Astrocyte of the hippocampus (primary cell): ENCODE results near the gene PCP4L1.

Experiments
- DNase-seq: peaks from one replicate; pipeline ENCODE4 v3.0.0; 2011; ENCODE audit warnings: low read depth, low spot score

PCP4L1 gene

DNA sequence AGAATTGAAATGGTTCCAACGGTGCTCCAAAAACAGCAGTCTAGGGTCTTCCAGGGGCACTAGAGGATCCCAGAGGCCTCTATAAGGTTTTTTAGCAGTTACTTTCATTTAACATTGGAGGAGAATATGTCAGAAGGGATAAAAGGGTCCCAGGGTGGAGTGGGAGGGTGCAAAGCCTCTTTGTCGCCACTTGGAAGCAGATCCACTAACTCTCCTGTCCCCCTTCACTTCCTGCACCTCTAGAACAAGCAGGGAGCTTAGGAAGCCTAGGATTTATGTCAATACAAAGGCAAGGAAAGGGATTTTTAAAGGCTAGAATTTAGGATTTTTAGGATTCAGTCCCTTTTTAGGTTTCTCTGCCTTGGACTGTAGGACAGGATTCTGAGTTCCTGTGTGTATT is 8.3 kb downstream of the PCP4L1 start:
- no peak for DNase-seq

DNA sequence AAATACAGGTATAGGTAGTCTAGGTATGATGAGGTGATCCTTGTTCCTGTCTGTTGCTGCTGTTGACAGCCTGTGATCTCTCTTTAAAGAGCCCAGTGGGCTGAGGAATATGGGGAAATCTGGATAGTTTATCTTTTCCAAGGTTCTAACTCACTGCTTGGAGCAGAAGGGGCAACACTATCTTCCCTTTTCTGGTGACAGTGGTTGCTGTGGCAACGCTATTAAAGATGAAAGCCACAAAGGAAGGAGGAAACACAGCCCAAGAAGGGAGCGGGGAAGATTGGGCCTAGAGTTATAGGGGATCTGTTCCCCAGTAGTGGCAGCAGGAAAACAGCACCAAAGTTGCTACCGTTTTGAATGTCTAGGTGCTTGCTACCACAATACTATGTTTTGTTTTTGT is 8.8 kb downstream of the PCP4L1 start:
- no peak for DNase-seq

DNA sequence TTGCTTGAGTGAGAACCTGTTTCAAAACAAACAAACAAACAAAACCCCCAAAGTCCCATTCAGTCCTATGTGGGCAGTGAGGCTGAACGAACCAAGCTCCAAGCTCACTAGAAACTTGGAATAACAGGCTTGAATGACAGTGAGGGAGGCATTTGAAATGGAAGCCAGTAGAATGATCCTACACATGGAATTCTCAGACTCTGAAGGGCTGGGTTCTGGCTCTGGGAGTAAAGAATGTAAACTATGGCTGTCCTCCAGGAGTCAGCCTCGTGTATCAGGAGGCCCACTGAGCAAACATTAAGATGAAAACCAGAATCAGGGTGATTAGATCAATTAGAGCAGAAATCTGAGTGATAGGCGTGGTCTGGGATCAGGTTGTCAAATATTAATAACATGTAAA is 14.9 kb downstream of the PCP4L1 start:
- peak; percentile 22 for DNase-seq

DNA sequence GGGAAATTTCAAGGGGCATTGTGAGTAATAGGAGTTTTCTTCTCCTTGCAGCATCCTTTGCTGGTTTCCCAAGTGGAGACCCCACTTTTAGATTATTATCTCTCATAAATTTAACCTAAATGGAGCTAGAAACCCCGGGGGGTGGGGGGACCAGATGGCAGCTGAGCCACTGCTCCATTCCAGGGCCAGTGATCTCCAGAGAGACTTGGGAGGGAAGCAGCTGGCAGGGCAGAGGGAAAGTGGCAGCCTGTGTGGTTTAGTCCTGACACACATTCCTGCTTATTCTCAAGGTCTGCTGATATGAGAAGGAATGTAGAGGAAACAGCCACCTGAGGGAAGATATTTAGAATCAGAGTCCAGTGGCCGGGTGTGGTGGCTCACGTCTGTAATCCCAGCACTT is 16.3 kb downstream of the PCP4L1 start:
- no peak for DNase-seq

DNA sequence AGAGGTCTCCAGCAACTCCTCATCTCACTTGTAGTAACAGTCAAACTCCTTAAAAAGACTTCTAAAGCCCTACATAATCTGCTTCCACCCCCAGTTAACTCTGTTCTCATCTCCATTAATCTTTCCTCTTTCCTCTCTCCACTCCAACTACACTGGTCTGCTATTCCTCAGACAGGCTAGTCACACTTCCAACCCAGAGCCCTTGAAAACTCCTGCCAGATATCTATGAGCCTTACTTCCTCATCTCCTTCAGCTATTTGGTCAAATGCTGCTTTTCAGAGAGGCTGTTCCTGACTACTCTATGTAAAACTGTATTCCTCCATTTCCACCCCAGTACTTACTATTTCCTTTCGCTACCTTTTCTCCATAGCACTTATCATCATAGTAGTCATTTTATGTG is 24.4 kb downstream of the PCP4L1 start:
- DNase-seq: no peak

DNA sequence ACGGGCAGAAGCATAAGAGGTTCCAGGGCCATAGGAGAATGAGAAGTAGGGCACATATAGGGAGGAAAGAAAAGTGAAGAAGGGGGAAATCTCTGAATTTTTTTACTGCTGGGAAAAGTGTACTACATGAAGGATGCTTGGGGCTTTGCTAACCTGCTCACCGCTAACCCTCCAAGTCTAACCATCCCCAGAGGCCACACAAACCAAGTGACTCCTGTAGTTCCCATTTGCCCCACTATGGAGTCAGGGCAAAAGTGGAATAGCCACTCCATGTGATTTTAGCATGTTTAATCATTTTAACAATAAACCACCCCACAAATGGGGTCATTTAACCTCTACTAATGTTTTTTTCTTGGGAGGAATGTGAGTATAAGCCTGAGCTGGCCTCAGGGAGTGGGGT is 26.6 kb downstream of the PCP4L1 start:
- no peak for DNase-seq

DNA sequence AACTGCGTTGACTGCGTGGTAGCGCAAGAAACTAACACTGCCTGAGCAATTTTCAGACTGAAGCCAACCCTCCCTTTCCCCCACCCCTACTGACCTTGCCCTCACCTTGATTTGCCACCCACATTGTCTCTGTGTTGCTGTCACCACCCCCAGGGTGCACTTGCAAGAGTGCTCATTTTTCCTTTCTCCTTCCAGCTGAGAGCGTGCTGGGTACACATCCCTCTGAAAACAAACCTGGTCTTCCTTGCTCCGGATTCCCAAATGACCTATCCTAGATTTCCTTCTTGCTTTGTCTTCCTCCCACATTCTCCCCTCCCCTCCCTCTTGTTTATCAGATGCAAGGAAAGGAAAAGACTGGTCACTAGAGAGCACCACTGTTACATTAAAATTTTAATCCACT is 27.0 kb downstream of the PCP4L1 start:
- no peak for DNase-seq

DNA sequence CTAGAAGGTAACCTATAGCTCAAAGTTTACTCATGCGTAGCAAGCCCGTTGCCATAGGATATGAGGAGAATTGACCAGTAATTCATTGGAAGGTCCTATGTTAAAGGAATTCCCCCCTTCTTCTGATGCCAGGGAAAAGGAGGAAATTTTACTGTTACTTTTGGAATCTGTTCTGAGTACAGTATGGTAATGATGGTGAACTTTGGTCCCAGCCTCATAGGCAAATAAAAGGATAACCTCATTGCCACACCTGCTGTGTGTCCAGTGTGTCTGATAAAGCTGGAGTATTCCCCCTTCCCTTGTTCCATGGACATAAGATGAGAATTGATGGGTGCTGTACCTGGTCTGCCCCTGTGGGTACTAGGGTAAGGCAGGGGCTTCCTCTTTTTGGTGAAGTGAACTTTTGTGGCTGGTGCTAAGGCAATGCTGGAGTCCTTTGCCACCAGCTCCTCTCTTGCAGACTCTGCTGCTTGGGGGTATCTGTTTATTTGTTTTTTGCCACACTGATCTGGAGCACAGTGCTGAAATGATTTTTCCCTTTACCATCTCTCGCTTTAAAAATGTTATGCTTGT is 29.0 kb downstream of the PCP4L1 start:
- no peak for DNase-seq

DNA sequence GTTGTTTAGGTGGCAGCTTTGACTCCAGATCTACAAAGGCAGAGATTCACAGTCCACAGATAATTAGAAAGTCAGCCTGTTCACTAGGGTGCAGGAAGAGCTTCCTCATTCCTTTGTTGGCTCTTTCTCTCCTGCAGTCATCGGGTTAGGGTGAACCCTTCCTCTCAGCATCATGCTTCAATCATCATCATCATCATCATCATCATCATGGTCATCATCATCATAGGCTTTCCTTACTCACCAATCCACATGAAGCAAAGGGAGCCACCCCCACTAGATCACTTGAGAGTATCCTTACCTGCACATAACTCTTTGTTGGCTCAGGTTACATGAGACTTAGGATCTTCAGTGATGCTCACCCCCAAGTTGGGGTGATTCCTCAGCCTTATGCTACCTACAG is 32.2 kb downstream of the PCP4L1 start:
- no peak for DNase-seq

DNA sequence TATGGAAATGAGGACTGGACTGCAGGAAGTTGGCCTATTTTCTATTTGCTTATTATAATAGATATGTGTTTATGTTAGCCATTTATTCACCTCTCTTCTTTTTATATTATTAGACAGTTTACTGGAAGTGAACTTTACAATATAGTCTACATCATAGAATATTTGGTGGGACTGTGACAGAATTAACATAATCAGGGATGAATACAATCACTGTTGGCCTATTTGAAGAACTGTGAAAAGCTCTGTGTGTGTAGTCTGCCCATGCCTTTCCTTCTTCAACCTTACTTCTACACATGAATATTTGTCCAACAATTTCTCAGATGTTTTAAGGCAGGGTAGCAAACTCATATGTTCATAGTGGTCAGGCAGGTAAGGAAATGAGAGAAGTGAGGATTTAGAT is 38.9 kb downstream of the PCP4L1 start:
- DNase-seq: no peak

DNA sequence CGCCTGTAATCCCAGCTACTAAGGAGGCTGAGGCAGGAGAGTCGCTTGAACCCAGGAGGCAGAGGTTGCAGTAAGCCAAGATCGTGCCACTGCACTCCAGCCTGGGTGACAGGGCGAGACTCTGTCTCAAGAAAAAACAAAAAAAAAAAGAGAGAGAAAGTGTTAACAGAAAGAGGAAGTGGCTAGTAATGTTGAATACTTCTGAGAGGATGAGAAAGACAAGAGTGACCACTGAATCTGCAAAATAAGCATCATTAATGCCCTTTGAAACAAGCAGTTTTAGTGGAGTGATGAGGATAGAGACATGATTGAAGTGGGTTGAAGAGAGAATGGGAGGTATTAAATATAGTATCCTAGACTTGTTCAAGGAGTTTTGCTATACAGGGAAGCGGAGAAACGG is 39.6 kb downstream of the PCP4L1 start:
- DNase-seq: no peak

DNA sequence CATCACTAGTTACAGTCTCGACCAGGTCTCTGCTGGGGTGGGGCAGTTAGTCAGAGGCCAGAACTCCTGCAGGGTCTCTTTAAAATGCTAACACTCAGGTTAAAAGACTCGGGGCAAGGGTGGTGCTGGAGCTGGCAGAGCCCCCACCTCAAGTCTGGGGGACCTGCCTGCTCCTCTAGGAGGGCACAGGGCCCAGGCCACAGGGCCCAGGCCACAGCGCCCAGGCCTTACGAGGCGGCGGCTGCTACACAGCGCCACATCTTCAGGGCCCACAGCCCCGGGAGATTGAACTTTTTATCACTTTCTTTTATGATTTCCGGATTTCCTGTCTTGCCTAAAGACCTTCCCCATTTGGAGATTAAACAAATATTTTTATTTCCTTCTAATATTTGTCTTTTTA is 40.8 kb downstream of the PCP4L1 start:
- DNase-seq: no peak

DNA sequence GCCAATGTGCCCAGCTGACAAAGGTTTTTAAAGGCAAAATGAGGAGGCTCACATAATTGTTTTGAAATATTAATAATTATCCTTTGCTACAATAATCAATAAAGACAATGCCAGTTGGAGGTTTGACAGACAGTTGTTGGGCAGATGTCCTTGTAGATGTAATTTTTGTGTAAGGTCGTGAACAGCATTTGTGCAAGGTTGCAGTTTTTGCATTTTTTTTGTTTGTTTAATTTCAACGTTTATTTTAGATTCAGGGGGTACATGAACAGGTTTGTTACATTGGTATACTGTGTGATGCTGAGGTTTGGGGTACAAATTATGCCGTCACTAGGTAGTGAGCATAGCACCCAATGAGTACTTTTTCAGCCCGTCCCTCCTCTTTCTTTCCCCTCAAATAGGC is 41.9 kb downstream of the PCP4L1 start:
- DNase-seq: no peak

DNA sequence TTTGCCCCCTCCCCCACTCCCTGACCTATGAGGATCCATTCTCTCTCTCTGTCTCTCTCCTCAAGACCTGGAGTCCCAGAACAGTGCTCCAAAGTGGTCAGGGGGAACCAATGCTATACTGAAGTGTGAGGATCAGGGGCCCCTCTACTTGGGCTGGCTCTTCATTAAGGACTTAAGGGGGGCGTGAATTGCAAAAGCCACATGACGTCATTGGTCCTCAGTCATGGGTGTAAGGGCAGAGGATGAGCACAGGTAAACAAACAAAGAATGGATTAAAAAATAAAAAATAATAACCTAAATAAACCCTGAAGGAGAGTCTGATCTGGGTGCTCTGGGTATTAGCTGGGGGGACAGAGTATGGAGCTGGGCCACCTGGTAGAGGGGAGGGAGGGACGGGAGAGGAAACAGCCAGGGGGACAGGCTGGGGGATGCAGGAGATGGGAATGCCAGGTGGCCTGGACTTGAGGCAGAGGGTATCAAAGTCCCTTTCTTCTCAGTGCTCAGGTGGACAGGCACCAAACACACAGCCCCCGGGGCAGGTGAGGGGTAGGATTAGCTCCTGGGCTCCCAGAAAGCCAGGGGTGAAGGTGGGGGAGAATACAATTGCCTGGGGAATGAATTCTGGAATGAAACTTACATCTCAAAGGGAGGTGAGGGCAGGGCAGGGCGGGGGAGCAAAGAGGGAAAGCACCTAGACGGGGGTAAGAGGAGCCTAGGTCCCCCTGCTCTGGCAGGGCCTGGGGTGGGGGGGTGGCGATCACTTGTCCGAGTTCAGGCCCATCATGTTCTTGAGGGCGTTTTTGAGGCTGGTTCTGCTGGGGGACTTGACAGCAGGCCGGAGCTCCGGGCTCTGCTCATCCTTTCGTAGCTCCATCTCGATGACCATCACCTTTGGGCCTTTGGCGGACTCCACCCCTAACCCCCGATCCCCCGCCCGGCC is 46.7 kb downstream of the PCP4L1 start:
- DNase-seq: peak; percentile 9

DNA sequence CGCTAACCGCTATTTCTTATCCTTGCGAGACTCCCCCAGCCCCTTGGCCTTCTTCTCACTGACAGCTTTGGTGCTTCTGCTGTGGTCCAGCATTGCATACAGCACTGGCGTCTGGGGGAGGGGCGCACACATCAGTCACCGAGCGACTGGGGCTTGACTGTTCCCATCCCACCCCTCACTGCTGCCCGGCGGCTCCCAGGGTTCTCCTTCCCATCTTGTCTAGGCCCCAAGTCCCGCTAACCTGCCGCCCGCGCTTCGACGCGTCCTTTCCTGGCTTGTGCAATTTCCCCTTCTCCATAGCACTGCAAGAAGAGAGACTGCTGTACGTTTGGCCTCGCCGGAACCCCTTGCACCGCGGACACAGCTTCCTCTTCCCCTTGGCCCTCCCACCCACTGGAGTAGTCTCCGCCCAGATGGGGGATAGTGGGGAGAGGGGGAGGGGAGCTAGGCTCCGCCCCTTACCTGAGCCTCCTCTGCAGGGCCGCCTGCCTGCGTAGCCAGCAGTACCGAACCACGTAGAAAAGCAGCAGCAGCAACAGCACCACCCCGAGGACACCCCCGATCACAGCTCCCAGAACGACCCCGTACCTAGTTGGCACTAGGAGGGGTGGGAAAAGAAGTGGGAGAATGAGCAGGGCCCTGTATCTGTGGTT is 47.4 kb downstream of the PCP4L1 start:
- DNase-seq: peak; percentile 67

DNA sequence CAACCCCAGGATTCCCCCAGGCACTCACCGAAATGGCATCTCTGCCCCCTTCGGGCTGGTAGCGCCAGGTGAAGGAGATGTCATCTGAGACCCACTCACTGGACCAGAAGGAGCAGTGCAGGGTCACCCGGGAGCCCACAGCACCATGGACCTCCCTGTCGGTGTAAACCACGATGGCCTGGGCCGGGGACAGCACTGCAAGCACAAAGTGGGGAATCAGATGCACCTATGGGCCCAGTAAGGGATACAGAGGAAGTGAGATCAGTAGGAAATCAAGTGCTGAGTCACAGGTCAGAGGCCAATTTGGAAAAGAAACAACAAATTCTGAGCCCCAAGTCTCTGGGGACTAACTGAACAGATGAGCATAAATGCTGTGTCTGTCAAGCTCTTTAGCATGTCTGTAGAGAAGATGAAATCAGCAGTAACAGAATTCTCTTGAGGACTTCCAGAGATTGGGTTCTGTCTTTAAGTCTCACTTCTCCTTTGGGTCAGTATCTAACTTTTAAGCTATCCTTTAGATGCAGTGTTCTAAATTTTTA is 48.8 kb downstream of the PCP4L1 start:
- DNase-seq: no peak

DNA sequence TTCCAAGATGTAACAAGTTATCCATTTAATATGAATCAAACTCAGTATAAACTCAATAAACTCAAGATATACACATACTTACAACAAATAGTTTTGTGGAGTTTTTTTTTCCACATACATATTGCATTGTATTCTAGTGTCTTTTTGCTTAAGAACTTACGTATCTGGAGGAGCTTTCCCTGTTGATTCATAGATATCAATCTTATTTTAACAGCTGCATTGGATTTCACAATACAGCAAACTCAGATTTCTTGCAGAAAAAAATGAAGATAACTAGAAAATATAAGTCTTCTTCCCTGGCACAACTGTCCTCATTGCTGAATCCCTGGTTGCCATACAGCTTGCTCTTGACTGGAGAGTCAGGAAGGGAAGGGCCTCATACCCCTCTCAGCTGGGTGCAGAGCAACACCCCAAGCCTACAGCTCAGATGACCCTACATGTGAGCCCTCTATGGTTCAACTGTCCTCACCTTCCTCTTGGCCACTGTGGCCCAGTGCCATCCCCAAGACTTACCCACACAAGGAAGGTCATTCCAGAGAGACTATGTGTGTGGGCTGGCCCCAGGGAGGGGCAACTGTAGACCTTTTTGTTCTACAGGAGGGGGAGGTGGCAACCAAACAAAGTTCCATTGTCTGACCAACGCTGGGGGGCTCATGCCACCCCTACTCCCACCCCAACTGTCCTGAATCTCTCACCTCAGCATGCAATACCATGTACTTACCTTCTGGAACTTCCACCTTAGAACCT is 49.5 kb downstream of the PCP4L1 start:
- no peak for DNase-seq

DNA sequence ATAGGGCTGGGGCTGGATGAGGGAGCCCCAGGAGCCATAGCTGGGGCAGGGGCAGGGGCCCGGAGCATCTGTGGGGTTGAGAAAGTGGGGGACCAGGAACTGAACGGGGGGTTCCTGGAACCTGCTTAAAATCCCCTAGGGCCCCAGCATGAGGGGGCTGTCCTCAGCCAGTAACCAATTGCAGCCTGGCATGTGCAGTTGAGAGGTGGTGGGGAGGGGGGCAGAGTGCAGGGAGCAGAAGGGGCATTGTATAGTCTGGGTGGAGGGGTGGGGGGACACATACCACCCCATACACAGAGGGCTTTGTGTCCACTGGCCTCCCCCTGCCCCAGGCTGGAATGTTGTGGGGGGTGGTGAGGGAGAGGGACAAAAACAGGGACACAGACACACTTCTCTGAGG is 51.3 kb downstream of the PCP4L1 start, which contains the start of gene MPZ:
TSS of gene MPZ (minus strand) at position 101 of the 400 bp plus-strand sequence. CDS start at position 38, 63 bp downstream.
- DNase-seq: no peak

DNA sequence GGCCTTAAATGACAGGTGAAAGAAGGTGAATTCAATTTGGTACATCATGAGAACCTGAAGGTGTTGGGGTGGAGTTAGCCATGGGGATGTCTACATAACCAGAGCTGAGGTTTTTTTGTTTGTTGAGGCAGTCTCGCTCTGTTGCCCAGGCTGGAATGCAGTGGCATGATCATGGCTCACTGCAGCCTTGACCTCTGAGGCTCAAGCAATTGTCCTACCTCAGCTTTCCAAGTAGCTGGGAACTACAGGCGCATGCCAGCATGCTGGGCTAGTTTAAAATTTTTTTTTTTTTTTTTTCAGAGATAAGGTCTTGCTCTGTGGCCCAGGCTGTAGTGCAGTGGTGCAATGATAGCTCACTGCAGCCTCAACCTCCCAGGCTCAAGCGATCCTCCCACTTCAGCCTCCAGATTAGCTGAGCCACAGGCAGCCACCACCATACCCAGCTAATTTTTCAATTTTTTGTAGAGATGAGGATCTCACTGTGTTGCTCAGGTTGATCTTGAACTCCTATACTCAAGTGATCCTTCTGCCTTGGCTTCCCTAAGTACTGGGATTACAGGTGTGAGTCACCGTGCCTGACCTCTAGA is 53.1 kb downstream of the PCP4L1 start:
- no peak for DNase-seq

DNA sequence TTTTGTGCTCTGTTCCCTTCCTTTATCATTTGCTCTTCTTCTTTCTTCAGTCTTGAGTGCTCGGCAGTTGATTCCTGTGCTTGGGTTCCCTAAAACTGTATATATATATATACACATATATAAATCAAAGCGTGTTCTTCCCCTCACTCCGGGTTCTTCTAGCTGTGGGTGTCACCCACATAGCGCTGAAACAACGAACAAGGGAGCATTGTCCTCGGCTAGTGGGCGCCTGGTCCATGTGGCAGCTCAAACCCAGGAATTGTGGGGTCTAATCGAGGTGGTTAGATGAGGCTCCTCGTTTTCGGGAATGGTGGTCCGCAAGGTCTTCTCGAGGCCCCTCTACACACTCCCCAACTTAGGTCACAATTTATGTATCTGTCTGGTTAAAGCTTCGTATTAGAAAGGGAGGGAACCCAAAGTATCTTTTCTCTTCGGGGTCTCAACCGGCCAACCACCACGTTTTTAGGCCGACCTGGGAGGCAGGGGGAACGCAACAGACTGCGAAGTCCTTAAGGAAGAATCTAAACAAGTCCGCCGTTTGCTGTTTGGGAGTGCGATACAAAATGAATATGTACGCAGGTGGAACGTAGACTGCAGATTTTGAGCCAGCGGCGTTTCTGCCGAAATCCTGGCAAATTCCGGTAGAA is 55.1 kb downstream of the PCP4L1 start:
- no peak for DNase-seq
